ENCODE measurements around the gene UTS2B. TPM values are rescaled to one million over a fixed set of nuclear protein-coding genes. Genes with fewer than 3 reads are reported as not detected.

UTS2B gene
- total and polyA plus RNA-seq, 2 experiments from 2014 or later = 0.21 TPM; not detected in 1

DNA sequence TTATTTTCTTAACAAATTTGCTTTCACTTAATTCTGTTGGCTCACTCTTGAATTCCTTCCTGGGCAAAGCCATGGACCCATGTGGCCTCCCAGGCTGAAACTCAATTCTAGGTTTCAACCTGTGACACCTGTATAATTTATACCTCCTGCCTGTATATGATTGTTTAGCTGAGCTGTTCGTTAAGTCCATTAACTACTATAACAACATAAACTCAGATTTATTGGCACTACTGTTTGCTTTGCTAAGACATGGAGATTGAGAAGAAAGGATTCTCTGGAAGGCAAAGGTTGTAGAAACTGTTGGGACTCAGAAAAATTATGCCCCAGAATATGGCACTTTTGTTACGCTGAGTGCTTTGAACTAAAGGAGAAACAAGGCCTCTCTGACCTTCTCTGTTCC, 27.9 kb downstream of the UTS2B start:
- Mint-ChIP-seq H3K27ac (no peak overlapping the region), H3K9me3 (no peaks in the 10 kb centered on the region), H3K27me3 (ENCODE audit: insufficient read depth, low read depth, poor library complexity) (peaks cover 5% of the 10 kb centered on the region), H3K36me3 (ENCODE audit: low read depth) (no peaks in the 10 kb centered on the region), H3K4me1 (peaks cover 22% of the 10 kb centered on the region), H3K4me3 (no peak overlapping the region)
- no peak for TF ChIP-seq ZNF331 (CRISPR knock-in tag; IDR thresholded peaks at IDR 0.05; ENCODE audit: low read depth)
- TF ChIP-seq, protein P1, sequence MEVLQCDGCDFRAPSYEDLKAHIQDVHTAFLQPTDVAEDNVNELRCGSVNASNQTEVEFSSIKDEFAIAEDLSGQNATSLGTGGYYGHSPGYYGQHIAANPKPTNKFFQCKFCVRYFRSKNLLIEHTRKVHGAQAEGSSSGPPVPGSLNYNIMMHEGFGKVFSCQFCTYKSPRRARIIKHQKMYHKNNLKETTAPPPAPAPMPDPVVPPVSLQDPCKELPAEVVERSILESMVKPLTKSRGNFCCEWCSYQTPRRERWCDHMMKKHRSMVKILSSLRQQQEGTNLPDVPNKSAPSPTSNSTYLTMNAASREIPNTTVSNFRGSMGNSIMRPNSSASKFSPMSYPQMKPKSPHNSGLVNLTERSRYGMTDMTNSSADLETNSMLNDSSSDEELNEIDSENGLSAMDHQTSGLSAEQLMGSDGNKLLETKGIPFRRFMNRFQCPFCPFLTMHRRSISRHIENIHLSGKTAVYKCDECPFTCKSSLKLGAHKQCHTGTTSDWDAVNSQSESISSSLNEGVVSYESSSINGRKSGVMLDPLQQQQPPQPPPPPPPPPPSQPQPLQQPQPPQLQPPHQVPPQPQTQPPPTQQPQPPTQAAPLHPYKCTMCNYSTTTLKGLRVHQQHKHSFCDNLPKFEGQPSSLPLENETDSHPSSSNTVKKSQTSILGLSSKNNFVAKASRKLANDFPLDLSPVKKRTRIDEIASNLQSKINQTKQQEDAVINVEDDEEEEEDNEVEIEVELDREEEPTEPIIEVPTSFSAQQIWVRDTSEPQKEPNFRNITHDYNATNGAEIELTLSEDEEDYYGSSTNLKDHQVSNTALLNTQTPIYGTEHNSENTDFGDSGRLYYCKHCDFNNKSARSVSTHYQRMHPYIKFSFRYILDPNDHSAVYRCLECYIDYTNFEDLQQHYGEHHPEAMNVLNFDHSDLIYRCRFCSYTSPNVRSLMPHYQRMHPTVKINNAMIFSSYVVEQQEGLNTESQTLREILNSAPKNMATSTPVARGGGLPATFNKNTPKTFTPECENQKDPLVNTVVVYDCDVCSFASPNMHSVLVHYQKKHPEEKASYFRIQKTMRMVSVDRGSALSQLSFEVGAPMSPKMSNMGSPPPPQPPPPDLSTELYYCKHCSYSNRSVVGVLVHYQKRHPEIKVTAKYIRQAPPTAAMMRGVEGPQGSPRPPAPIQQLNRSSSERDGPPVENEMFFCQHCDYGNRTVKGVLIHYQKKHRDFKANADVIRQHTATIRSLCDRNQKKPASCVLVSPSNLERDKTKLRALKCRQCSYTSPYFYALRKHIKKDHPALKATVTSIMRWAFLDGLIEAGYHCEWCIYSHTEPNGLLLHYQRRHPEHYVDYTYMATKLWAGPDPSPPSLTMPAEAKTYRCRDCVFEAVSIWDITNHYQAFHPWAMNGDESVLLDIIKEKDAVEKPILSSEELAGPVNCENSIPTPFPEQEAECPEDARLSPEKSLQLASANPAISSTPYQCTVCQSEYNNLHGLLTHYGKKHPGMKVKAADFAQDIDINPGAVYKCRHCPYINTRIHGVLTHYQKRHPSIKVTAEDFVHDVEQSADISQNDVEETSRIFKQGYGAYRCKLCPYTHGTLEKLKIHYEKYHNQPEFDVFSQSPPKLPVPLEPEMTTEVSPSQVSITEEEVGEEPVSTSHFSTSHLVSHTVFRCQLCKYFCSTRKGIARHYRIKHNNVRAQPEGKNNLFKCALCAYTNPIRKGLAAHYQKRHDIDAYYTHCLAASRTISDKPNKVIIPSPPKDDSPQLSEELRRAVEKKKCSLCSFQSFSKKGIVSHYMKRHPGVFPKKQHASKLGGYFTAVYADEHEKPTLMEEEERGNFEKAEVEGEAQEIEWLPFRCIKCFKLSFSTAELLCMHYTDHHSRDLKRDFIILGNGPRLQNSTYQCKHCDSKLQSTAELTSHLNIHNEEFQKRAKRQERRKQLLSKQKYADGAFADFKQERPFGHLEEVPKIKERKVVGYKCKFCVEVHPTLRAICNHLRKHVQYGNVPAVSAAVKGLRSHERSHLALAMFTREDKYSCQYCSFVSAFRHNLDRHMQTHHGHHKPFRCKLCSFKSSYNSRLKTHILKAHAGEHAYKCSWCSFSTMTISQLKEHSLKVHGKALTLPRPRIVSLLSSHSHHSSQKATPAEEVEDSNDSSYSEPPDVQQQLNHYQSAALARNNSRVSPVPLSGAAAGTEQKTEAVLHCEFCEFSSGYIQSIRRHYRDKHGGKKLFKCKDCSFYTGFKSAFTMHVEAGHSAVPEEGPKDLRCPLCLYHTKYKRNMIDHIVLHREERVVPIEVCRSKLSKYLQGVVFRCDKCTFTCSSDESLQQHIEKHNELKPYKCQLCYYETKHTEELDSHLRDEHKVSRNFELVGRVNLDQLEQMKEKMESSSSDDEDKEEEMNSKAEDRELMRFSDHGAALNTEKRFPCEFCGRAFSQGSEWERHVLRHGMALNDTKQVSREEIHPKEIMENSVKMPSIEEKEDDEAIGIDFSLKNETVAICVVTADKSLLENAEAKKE (CRISPR knock-in tag; IDR thresholded peaks at IDR 0.05) = no peak
- TF ChIP-seq, protein P2, sequence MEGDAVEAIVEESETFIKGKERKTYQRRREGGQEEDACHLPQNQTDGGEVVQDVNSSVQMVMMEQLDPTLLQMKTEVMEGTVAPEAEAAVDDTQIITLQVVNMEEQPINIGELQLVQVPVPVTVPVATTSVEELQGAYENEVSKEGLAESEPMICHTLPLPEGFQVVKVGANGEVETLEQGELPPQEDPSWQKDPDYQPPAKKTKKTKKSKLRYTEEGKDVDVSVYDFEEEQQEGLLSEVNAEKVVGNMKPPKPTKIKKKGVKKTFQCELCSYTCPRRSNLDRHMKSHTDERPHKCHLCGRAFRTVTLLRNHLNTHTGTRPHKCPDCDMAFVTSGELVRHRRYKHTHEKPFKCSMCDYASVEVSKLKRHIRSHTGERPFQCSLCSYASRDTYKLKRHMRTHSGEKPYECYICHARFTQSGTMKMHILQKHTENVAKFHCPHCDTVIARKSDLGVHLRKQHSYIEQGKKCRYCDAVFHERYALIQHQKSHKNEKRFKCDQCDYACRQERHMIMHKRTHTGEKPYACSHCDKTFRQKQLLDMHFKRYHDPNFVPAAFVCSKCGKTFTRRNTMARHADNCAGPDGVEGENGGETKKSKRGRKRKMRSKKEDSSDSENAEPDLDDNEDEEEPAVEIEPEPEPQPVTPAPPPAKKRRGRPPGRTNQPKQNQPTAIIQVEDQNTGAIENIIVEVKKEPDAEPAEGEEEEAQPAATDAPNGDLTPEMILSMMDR (conservative IDR thresholded peaks at IDR 0.05; ENCODE audit: low read depth in 2 of 2) = no peak
- TF ChIP-seq STAT1 (IDR thresholded peaks at IDR 0.05; ENCODE audit: unreplicated experiment) = no peak
- TF ChIP-seq EZH2 (IDR thresholded peaks at IDR 0.05; ENCODE audit: low read depth, unreplicated experiment) = no peak
- TF ChIP-seq EZH2phosphoT487 (IDR thresholded peaks at IDR 0.05; ENCODE audit: unreplicated experiment) = no peak
- no peak for TF ChIP-seq JUNB (IDR thresholded peaks at IDR 0.05; ENCODE audit: unreplicated experiment)
- no peak for TF ChIP-seq NANOG (IDR thresholded peaks at IDR 0.05; ENCODE audit: borderline replicate concordance)
- TF ChIP-seq, protein P3, sequence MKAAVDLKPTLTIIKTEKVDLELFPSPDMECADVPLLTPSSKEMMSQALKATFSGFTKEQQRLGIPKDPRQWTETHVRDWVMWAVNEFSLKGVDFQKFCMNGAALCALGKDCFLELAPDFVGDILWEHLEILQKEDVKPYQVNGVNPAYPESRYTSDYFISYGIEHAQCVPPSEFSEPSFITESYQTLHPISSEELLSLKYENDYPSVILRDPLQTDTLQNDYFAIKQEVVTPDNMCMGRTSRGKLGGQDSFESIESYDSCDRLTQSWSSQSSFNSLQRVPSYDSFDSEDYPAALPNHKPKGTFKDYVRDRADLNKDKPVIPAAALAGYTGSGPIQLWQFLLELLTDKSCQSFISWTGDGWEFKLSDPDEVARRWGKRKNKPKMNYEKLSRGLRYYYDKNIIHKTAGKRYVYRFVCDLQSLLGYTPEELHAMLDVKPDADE (IDR thresholded peaks at IDR 0.05) = no peak
- TF ChIP-seq CREB1 (CRISPR knock-in tag; IDR thresholded peaks at IDR 0.05; ENCODE audit: low read depth) = no peak
- TF ChIP-seq POLR2AphosphoS5 (IDR thresholded peaks at IDR 0.05; ENCODE audit: low read depth) = no peak
- TF ChIP-seq ZNF114 (CRISPR knock-in tag; IDR thresholded peaks at IDR 0.05) = no peak
- TF ChIP-seq, protein P4, sequence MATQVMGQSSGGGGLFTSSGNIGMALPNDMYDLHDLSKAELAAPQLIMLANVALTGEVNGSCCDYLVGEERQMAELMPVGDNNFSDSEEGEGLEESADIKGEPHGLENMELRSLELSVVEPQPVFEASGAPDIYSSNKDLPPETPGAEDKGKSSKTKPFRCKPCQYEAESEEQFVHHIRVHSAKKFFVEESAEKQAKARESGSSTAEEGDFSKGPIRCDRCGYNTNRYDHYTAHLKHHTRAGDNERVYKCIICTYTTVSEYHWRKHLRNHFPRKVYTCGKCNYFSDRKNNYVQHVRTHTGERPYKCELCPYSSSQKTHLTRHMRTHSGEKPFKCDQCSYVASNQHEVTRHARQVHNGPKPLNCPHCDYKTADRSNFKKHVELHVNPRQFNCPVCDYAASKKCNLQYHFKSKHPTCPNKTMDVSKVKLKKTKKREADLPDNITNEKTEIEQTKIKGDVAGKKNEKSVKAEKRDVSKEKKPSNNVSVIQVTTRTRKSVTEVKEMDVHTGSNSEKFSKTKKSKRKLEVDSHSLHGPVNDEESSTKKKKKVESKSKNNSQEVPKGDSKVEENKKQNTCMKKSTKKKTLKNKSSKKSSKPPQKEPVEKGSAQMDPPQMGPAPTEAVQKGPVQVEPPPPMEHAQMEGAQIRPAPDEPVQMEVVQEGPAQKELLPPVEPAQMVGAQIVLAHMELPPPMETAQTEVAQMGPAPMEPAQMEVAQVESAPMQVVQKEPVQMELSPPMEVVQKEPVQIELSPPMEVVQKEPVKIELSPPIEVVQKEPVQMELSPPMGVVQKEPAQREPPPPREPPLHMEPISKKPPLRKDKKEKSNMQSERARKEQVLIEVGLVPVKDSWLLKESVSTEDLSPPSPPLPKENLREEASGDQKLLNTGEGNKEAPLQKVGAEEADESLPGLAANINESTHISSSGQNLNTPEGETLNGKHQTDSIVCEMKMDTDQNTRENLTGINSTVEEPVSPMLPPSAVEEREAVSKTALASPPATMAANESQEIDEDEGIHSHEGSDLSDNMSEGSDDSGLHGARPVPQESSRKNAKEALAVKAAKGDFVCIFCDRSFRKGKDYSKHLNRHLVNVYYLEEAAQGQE (IDR thresholded peaks at IDR 0.05; ENCODE audit: unreplicated experiment) = no peak
- no peak overlapping the region for H2AFZ ChIP-seq
- no peaks in the 10 kb centered on the region for H4K20me1 ChIP-seq (replicated peaks; ENCODE audit: insufficient read depth)
- H3K36me3 ChIP-seq (ENCODE audit: insufficient read depth) = no peaks in the 10 kb centered on the region
- no peaks in the 10 kb centered on the region for H3K9me2 ChIP-seq (ENCODE audit: insufficient read depth)
- ATAC-seq (no peak; the same call in 2 of the 3 replicates), DNase-seq (ENCODE audit: low spot score) (no peak)
- H3K27ac ChIP-seq (ENCODE audit: low read depth) = no peak overlapping the region
- no peaks in the 10 kb centered on the region for H3K27me3 ChIP-seq (ENCODE audit: insufficient read depth)
- no peaks in the 10 kb centered on the region for H3K79me2 ChIP-seq (replicated peaks; ENCODE audit: insufficient read depth)
- H3K4me1 ChIP-seq (ENCODE audit: insufficient read depth) = peaks cover 12% of the 10 kb centered on the region
- no peaks in the 10 kb centered on the region for H3F3A ChIP-seq (replicated peaks; ENCODE audit: low read depth)
- H3K4me2 ChIP-seq = no peak overlapping the region
- no peak overlapping the region for H3K4me3 ChIP-seq

Data from GM23338 (cell line).